Fibroblast of skin of left biceps (primary cell): ENCODE results near the gene MRPL55.
A peak's percentile ranks its signal among the peaks of the same experiment; 100 is the strongest.

Experiments used
- DNase-seq, 2 experiments: peaks; one replicate each; pipeline ENCODE4 v3.0.0-alpha.2; 2013; ENCODE audit warnings: low read depth in 2 of 2

The MRPL55 gene

DNA sequence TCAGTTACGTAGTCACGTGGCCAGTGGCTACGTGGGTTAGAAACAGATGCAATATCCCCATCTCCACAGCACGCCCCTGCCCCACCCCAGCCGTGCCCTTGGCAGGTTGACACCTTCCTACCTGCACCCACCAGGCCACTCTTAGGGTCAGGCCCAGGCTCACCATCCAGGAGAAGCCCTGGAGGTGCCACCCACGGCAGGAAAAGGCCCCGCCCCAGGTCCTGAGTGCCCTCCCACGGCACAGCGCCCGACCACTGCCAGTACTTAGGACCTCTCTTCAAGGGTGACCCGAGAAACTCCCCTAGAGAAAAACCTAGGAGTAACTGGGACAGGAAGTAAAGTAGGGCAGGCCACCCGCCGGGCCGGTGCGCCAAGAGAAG lies 7.5 kb downstream of the MRPL55 start:
- DNase-seq, result no peak

GRCh38 chr1:228100822-228101613 lies 8.1 kb downstream of the MRPL55 start:
- no peak for DNase-seq

DNA sequence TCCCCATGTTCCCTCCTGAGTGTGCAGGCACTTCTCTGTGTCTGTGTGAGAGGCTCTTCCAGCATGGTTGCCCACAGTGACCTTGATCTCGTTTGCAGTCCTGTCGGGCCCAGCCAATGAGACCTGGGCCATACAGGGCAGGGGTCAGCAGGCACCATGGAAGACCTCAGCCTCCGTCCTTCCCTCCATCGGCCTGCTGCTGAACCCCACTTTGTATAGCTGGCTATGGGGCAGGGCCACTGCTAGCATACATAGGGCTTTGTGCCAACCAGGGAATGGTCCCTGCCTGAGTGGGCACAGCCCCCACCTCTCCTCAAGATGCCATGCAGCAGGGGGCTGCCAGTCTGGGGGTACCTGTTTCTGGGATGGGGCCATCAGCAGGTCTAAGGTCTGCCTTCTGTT lies 9.8 kb downstream of the MRPL55 start:
- no peak for DNase-seq

DNA sequence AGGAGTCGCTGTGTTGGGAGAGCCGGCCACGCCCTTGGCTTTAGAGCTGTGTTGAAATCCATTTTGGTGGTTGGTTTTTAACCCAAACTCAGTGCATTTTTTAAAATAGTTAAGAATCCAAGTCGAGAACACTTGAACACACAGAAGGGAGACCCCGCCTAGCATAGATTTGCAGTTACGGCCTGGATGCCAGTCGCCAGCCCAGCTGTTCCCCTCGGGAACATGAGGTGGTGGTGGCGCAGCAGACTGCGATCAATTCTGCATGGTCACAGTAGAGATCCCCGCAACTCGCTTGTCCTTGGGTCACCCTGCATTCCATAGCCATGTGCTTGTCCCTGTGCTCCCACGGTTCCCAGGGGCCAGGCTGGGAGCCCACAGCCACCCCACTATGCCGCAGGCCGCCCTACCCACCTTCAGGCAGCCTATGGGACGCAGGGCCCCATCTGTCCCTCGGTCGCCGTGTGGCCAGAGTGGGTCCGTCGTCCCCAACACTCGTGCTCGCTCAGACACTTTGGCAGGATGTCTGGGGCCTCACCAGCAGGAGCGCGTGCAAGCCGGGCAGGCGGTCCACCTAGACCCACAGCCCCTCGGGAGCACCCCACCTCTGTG lies 10.7 kb downstream of the MRPL55 start:
- no peak for DNase-seq

DNA sequence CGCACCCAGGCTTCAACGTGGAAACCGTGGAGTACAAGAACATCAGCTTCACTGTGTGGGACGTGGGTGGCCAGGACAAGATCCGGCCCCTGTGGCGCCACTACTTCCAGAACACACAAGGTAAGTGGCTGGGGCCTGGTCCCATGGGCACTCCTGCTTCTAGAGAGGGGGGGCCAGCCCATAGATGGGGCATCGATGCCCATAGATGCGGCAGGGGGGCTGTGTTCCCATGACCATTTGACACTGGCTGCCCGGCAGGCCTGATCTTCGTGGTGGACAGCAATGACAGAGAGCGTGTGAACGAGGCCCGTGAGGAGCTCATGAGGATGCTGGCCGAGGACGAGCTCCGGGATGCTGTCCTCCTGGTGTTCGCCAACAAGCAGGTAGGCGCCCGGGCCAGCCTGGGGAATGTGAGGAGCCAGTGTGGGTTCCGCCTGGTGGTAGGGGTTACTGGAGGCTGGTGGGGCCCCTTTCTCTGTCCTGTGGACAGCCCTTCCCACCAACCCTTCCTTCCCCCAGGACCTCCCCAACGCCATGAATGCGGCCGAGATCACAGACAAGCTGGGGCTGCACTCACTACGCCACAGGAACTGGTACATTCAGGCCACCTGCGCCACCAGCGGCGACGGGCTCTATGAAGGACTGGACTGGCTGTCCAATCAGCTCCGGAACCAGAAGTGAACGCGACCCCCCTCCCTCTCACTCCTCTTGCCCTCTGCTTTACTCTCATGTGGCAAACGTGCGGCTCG lies 11.6 kb downstream of the MRPL55 start:
- no peak for DNase-seq

DNA sequence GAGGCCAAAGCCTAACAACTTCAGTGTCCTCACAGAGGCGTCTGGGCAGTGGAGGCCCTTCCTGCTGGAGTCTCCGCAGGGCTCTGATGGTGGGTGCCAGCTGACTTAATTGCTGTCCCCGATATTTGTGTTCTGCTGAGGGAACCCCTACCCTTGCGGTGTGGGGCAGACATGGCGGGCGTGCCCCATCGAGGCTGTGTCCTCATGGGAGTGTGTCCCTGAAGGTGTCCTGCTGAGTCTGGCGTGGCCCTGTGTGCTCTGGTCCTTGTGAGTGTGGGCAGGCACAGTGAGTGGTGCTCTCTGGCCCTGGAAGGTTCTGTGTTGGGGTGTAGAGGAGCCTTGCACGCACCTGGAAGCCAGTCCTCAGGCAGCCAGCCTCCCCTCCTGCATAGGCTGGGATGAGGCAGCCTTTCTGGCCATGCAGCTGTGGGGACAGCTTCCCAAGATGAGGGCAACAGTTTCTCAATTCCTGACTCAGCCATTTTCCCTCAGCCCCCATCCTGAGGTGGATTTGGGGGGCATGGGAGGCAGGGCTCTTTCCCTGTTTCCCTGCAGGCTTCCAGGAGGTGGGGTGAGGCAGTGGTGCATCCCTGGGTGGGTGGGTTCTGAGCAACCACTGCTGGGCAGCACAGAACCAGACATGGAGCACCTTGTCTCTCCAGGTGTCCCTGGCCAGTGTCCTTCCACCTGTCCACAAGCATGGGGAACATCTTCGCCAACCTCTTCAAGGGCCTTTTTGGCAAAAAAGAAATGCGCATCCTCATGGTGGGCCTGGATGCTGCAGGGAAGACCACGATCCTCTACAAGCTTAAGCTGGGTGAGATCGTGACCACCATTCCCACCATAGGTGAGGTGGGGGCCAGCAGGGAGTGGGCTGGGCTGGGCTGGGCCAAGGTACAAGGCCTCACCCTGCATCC lies 12.4 kb downstream of the MRPL55 start:
- DNase-seq, result no peak

GRCh38 chr1:228095938-228096337 lies 13.2 kb downstream of the MRPL55 start:
- no peak for DNase-seq

DNA sequence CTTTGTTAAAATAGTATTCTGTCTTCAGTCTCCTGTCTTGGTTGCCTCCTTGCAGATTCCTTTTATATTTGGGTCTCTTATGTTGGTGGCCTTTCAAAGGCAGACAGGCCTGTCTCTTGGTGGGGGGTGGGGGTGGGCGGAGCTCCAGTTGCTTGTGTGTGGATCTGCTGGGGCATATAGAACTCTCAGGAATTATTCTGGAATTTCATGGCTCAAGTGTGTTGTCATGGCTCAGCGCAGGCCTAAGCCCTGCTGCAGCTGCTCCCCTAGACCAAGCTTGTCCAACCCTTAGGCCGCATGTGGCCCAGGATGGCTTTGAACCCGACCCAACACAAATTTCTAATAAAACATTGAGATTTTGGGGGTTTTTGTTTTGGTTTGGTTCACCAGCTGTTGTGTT lies 13.9 kb downstream of the MRPL55 start:
- DNase-seq, result no peak

DNA sequence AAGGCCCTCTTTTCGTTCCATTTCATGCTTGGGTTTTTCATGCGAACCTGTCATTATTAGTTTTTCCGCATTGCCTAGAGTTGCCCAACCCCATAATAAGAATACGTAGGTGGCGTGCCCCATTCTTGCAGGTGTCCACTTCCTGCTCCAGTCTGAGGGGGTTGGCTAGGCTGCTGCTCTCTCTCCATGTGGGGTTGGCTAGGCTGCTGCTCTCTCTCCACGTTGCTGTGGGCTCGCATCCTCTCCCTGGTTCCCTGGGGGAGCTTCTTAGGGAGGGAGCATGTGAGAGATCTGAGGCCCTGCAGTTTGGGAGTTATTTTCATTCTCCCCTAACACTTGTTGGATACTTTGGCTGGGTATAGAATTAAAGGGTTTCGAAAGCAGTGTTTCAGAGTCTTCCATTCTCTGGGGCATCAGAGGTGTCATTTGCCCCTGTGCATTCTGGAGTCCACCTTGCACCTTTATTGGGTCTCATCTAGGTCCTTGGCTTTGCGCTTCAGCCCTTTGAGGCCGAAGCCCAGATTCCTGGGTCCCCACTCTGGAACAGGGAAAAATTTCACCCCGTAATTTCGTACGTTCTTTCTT lies 14.6 kb downstream of the MRPL55 start:
- DNase-seq, result no peak

DNA sequence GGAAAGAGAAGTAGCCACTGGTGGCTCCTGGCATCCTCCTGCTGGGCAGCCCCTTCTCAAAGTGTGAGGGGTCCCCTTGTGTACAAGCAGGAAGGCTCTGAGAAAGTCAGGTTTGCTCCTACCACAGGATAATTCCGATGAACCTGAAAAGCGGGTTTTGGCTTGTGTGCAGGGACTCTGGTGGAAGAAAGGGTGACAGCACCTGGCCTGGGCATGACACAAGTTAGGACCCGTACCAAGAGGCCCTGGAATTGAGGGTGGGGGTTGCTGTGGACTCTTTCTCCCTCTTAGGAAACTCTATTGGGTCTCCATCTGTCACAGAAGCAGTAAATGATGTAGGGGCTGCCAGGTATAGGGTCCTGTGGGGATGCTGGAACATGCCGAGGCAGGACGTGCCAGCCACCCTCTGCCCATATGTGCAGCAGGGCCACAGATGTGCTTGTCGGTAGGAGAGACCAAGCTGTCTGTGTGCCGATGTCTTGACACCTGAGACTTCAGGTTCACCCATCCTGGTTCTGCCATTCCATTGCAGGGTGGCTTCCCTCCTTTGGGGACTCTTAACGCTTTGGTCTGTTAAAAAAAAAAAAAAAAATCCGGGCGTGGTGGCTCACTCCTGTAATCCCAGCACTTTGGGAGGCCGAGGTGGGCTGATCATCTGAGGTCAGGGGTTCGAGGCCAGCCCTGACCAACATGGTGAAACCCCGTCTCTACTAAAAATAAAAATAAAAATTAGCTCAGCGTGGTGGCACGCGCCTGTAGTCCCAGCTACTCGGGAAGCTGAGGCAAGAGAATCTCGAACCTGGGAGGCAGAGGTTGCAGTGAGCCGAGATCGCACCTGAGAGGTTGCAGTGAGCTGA lies 15.8 kb downstream of the MRPL55 start:
- DNase-seq, result no peak

DNA sequence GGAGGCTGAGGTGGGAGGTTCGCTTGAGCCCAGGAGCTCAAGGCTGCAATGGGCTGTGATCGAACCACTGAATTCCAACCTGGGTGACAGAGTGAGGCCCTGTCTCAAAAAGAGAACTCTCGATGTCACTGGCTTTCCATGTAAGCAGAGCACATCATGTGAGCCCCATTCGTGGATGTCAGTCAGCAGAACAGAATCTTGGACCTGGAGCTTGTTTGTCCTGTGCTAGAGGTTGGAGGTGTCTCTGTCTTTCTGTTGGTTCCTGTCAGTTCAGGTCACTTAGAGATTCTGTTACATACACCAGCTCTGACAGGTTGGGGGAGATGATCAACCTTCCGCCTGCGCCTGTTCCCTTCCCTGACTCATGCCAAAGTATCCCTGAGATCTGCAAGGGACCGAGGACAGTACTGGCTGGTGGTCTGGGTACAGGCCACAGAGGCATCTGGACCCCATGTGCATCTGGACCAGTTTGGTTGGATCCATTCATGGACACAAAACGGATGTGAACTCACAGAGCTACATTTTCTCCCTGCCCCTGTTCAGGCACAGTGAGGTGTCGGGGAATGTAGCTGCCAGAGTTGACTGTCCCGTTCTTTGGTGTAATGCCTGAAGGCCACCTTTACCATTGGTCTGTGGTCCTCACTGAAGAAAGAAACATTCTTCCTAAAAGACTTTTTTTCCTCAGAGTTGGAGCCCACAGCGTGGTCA lies 16.6 kb downstream of the MRPL55 start:
- DNase-seq, result no peak

GRCh38 chr1:228091084-228091483 lies 18.0 kb downstream of the MRPL55 start:
- DNase-seq, result no peak

GRCh38 chr1:228090613-228091081 lies 18.5 kb downstream of the MRPL55 start:
- DNase-seq, result no peak

DNA sequence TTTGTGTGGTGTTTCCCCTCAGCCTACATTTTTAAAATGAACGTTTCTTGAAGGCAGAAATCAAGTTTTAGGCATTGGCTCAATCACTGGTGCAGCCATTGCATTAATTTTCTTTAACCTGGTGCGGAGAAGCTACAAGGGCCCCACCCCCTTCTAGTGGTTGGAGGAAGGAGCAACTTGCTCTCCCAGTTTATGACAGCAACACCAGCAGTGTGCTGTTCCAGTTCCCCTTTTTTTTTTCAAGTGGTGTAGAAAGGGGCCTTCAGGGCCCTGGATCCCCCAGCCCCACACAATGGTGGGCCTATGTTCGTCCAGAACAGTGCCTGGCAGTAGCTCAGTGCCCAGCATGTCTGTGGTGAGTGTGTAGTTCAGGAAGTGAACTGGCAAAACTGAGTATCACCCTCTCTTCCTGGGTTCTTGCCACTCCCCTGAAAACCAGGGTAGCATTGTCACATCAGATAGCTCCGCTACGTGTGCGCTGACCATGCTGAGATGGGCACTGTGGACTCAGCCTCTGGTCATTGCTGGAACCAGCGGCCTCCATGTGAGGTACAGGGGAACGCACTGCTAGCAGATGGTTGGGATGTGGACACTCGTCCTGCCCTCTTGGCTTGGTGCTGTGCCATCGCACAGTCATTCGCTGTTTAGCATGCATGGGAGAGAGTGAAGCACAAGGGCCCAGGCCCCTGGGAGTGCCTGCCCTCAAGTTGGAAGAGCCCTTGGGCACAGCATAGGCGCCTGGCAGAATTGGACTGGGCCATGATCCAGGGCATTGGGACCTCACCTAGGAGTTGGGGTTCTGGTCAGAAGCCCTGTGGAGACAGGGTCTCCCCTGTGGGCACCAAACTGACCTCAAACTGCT lies 19.3 kb downstream of the MRPL55 start:
- DNase-seq, result no peak

DNA sequence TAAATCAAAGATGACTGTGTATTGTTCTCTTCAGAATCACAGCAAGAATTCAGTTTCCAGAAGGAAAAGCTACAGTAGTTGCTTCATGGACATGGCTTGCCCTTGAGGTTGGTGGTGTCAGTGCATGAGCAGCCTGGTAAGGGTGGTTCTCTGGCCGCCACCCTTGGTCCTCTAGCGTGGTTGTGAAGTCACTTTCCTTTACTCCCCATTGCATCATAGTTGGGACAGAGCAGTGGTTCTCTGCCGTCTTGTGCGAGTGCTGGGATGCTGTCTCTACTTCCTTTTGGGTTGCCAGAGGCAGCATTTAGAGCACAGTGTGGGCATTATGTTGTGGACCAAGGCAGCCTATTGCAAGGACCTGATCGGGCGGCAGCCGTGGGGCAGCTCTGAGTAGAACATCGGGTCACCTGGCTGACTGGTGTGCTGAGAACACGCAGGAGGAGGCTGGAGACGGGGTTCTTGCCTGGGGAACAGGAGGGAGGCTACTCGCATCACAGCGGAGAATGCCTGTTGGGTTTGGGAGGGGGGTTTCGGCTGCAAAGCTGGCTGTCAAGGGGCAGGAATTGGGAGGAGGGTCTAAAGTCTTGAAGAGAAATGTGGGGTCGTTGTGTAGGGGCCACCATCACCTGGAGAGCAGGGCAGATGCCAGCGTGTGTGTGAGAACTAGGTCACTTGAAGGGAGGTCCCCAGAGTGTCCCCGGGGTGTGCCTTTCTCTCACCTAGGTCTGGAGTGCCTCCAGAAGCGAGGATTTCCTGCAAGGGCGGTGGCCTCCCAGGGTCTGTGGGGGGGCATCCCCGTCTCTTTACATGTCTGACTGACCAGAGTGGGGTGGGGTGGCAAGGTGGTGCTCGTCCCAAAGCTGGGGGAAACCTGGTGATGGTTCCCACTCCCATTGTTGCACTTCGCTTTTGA lies 20.3 kb downstream of the MRPL55 start:
- DNase-seq, result no peak

- no peak for DNase-seq
These were observed 21.3 kb downstream of the MRPL55 start for GRCh38 chr1:228087771-228088251.

DNA sequence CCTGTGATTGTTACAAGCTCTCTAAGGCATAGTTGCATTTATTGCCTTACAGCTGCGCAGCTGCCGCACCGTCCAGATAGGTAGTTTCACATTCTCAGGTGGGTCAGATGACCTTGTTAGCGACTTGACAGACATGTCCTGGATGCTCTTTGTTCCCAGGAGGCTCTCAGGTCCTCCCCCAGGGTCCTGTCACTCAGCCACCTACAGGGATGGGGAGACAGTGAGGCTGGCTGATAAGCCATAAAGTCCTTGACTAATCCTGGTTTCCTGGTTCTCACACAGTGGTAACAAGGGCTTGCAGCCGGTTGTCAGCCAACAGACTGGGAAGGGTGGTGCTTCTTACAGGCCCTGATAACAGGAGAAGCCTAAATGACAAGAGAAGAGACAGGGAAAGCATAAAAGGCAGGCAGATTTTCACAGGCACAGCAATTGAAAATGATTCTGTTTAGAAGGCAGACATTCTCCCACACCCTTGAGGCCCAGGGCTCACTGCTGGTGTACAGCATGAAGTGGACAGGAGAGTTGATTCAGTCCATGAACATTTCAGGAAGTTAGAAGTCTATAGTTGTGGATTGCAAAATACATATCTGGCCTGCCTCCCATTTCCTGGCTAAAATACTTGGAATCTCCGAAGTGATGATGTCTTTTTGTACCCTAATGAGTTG lies 23.7 kb downstream of the MRPL55 start:
- DNase-seq, result peak in 1 of 2 experiments; percentile 21
